HG02759 (cell line): Measurements from ENCODE around the gene ADRA2A.

Source experiments
- ATAC-seq: cut with Tn5 transposase; IDR thresholded peaks from one replicate; pipeline ENCODE4 v1.9.1; 2021; ENCODE audit warnings: mild to moderate bottlenecking, moderate library complexity; ENCODE audit not compliant: unreplicated experiment

Gene ADRA2A

GRCh38 chr10:111076682-111077478 lies at the start of gene ADRA2A:
TSS of gene ADRA2A (plus strand) at chr10:111077029. CDS start at chr10:111077997, 968 bp downstream.
- peak; percentile 33 for ATAC-seq

GRCh38 chr10:111030042-111030750 lies 46.6 kb upstream of the ADRA2A start:
- ATAC-seq: peak; percentile 50

- ATAC-seq: no peak
These were observed 42.1 kb upstream of the ADRA2A start for GRCh38 chr10:111034598-111035310.

GRCh38 chr10:111035542-111035941 lies 41.3 kb upstream of the ADRA2A start:
- no peak for ATAC-seq

- no peak for ATAC-seq
These were observed 39.0 kb upstream of the ADRA2A start for GRCh38 chr10:111037858-111038257.

- no peak for ATAC-seq
These were observed 37.3 kb upstream of the ADRA2A start for GRCh38 chr10:111039522-111039921.

DNA sequence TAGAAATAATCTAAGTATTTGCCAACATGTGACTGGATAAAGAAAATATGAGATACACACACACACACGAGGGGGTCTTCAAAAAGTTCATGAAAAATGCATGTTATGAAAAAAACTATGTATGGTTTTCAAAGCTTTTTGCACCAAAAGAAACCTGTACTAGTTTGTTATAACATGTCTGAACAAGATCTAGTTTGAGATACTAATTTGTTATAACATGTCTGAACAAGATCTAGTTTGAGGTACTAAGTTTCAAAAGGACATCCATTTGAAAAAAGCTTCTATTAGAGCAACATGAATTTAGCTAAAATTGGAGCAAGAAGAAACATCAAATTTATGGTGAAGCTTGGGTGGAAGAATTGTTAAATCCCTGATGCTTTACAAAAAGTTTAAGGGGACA lies 19.8 kb upstream of the ADRA2A start:
- ATAC-seq: no peak

DNA sequence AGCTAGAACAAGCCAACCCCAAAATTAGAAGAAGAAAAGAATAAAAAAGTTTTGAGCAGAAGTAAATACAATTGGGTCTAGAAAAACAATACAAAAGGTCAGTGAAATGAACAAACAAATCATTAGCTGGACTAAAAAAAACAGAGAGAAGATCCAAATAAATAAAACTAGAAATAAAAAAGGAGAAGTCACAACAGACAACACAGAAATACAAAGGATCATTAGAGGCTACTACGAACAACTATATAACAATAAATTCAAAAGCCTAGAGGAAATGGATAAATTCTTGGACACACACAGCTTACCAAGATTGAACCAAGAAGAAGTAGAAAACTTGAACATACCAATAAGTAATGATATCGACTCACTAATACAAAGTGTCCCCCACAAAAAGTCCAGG lies 13.4 kb upstream of the ADRA2A start:
- no peak for ATAC-seq

- ATAC-seq: no peak
These were observed 4.6 kb upstream of the ADRA2A start for GRCh38 chr10:111072232-111072631.

GRCh38 chr10:111075577-111076185 lies 1.1 kb upstream of the ADRA2A start:
- ATAC-seq: peak; percentile 8

DNA sequence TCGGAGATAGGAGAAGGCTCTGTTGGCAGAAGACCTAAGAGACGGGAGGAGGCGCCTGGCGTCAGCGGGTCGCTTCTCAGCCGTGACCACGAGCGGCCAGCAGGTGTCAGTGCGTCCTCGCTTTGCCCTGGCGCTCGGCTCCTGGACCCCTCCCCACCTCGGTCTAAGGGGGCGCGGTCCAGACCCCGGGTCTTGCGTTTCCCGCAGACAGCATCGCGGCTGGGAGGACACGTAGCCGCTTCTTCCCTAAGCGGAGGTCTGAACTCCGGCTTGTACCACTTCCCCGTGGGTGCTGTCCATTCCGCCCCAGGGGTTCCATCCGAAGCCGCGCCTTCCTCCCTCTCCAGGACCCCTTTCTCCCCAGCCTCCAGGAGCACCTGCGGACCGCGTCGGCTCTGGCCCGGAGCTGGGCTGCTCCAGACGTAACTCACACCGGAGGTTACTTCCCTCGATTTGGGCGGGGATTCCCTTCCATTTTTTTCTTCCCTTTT lies 593 bp upstream of the ADRA2A start:
- peak; percentile 76 for ATAC-seq

DNA sequence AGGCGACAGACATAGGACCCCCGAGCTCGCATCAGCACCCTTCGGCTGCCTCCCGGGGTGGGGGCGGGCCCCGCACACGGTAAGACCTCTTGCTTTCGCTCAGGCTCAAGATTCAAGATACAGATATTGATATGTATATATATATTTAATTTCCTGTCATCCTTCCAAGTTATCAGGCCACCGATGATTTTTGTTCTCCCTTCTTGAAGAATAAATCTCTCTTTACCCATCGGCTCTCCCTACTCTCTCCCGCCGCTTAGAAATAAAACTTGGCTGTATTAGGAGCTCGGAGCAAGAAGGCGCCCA lies 603 bp downstream of the ADRA2A start:
- no peak for ATAC-seq

DNA sequence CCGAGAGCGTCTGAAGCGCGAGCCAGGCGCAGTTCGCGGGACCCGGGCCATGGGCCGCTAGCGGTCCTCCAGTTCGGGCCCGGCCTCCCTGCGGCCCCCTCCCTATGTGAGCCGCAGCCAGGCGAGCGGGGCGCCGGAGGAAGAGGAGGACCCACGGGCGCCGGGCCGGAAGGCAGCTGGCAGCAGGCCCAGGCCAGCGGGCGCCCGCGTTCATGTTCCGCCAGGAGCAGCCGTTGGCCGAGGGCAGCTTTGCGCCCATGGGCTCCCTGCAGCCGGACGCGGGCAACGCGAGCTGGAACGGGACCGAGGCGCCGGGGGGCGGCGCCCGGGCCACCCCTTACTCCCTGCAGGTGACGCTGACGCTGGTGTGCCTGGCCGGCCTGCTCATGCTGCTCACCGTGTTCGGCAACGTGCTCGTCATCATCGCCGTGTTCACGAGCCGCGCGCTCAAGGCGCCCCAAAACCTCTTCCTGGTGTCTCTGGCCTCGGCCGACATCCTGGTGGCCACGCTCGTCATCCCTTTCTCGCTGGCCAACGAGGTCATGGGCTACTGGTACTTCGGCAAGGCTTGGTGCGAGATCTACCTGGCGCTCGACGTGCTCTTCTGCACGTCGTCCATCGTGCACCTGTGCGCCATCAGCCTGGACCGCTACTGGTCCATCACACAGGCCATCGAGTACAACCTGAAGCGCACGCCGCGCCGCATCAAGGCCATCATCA lies 1.1 kb downstream of the ADRA2A start:
- no peak for ATAC-seq

DNA sequence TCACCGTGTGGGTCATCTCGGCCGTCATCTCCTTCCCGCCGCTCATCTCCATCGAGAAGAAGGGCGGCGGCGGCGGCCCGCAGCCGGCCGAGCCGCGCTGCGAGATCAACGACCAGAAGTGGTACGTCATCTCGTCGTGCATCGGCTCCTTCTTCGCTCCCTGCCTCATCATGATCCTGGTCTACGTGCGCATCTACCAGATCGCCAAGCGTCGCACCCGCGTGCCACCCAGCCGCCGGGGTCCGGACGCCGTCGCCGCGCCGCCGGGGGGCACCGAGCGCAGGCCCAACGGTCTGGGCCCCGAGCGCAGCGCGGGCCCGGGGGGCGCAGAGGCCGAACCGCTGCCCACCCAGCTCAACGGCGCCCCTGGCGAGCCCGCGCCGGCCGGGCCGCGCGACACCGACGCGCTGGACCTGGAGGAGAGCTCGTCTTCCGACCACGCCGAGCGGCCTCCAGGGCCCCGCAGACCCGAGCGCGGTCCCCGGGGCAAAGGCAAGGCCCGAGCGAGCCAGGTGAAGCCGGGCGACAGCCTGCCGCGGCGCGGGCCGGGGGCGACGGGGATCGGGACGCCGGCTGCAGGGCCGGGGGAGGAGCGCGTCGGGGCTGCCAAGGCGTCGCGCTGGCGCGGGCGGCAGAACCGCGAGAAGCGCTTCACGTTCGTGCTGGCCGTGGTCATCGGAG lies 1.8 kb downstream of the ADRA2A start:
- ATAC-seq: no peak

DNA sequence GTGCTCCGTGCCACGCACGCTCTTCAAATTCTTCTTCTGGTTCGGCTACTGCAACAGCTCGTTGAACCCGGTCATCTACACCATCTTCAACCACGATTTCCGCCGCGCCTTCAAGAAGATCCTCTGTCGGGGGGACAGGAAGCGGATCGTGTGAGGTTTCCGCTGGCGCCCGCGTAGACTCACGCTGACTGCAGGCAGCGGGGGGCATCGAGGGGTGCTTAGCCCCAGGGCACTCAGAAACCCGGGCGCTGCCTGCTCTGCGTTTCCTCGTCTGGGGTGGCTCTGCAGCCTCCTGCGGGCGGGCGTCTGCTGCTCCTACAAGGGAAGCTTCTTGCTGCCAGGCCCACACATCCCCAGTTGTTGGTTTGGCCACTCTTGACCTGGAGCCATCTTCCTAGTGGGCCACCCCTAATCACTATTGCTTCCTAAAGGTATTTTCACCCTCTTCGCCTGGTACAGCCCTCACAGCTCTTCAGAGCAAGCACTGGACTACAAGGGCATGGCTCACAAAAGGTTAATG lies 2.5 kb downstream of the ADRA2A start:
- ATAC-seq: no peak

- no peak for ATAC-seq
These were observed 3.0 kb downstream of the ADRA2A start for GRCh38 chr10:111079781-111080180.

- ATAC-seq: no peak
These were observed 3.4 kb downstream of the ADRA2A start for GRCh38 chr10:111080224-111080623.

- no peak for ATAC-seq
These were observed 4.8 kb downstream of the ADRA2A start for GRCh38 chr10:111081595-111081994.

- no peak for ATAC-seq
These were observed 5.5 kb downstream of the ADRA2A start for GRCh38 chr10:111082102-111082975.
